ENCODE data around the gene HOXA9. TPM values are rescaled to one million over a fixed set of nuclear protein-coding genes. Genes with fewer than 3 reads are reported as not detected.

HOXA9 gene
- total RNA-seq, 2 donors from 2014 or later = 2.4 TPM; not detected in 1

DNA sequence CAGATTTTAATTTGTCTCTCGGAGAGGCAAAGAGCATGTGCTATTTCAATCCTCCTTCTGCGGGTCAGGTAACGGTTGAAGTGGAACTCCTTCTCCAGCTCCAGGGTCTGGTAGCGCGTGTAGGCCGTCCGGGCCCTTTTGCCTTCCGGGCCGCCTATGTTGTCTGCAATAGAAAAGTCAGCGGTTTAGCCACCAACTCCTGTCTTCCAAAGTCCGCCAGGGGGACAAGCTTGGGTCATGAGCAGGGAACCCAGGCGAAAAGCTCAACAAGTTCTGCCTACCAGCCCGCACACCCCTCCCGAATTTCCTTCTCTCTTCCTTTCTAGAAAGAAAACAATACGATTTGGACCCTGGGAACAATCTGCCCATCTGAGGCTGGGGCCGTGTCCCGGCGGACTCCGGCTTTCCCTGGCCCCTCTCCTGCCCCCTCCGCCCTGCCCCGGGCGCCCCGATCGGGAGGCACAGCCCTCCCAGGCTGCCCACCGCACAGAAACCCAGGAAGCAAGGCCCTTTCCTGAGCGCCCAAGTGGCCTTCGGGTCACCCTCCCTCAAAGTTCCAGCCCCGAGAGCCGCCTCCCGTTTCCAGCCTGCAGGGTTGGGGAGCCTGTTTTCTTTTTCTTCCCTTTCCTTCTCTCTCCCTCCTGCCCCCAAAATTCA lies 23.3 kb downstream of the HOXA9 start:
- Mint-ChIP-seq H3K4me3 (peak overlapping the region; percentile 82), H3K4me1 (ENCODE audit: low read depth in 2 of 2) (peaks cover 7% of the 10 kb centered on the region in 2 donors), H3K27ac (no peak overlapping the region), H3K36me3 (no peaks in the 10 kb centered on the region), H3K9me3 (no peaks in the 10 kb centered on the region), H3K27me3 (peaks cover 32 to 41% of the 10 kb centered on the region in 2 donors)
- no peak for DNase-seq (ENCODE audit: low spot score)
- ATAC-seq = no peak

DNA sequence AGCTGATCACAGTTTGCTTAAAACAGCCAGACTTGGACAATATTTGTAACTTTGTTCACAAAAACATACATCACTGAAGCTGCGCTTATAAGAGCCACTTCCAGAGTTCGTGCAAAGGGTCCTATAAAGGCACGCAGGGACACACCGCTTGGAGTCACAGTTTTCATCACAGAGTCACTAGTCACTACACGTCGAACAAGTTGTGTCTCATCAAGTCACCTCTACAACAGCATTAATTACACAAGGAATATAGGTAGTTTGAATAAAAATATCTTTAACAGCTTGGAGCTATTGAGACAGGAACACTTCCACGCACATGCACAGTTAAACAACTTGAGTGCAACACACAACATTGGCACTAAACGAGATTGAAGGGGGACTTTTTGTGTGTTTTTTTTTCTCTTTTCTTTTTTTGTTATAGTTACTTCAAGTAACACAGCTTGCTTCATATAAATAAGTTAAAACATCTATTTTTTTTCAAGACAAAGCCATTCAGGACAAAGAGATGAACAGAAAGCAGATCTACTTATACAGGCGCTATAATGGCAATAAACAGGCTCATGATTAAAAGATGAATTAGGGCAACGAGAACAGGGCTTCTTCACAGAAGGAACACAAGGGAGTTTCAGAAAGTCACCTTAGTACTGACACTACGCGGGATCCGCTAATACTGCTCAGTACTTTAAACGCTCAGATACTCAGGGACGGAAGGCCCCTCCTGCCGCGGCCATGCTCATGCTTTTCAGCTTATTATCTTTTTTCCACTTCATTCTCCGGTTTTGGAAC lies 24.0 kb downstream of the HOXA9 start:
- DNase-seq (ENCODE audit: low spot score) (no peak), ATAC-seq (no peak)
- H3K27ac Mint-ChIP-seq = no peak overlapping the region
- no peaks in the 10 kb centered on the region for H3K9me3 Mint-ChIP-seq
- H3K36me3 Mint-ChIP-seq = no peaks in the 10 kb centered on the region
- H3K4me1 Mint-ChIP-seq (ENCODE audit: low read depth in 2 of 2) = peaks cover 6 to 8% of the 10 kb centered on the region in 2 donors
- no peak overlapping the region for H3K4me3 Mint-ChIP-seq
- H3K27me3 Mint-ChIP-seq = peaks cover 27 to 36% of the 10 kb centered on the region in 2 donors

DNA sequence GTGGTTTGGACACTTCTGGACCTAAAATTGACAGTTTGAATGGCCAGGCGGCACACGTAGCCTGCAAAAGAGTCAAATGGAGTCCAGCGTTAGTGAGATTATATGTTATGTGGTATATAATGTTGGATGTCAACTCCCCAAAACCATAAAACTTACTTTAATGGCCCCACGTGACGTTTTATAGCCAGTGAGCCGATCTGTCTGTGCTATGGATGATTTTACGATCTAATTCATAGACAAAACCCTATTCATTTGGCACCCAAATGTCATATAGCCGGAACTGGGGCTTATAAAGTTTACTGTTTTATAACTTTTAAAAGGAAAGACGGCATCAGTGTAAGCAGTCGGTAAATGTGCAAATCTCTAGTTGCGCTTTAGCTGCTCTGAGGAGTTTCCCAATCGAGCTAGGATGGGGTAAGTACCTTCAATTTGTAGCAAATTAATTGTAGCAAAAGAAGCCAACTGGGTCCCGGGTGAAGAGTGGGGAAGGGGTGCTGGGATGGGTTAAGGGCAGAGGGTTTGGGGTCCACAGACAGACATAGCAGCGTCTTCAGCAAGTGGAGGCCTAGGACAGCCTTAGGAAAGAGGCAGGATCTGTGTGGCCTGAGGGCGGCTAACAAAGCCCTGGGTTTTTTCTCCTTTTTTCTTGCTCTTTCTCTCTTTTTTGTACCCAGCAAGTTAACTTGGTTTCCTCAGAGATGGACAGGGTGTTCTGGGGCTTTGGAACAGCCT lies 25.0 kb downstream of the HOXA9 start:
- Mint-ChIP-seq H3K27me3 (peaks cover 27 to 40% of the 10 kb centered on the region in 2 donors), H3K9me3 (no peaks in the 10 kb centered on the region), H3K4me1 (ENCODE audit: low read depth in 2 of 2) (peaks cover 14% of the 10 kb centered on the region in 2 donors), H3K27ac (no peak overlapping the region), H3K4me3 (no peak overlapping the region), H3K36me3 (no peaks in the 10 kb centered on the region)
- DNase-seq (ENCODE audit: low spot score) (no peak), ATAC-seq (no peak)

DNA sequence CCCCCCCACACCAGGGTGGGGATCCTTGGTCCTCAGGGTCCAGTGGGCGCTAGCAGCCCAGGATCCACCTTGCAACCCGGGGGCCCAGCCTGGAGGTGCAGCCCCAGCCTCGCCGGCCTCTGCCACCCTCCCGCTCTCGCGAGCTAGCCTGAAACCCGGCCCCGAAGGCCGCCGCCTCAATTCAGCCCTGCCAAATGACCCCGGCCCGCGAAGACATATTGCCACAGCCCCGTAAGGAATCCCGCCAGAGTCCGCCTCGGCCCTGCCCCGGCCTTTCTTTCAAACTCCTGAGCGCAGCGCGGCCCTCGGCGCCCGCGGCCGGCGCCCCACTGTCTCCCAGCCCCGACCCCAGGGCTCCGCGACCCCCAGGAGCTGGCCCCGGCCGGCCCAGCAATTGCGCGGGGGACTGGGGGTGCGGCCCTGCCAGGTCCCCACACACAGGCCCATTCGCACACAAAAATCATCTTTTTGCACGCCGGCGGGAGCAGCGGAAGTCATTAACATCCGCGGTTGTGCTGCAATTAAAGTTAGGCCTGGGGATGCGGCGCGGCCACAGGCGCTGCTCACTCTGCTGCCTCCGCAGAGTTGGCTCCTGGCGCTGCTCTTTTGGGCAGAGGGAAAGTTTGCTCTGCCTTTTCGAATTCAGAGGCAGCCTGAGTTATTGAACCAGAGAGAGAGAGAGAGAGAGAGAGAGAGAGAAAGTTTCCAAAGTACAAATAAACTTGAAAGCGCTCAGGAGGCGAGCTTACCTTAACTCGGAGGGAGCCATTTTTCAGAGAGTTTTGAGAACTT lies 25.8 kb downstream of the HOXA9 start:
- Mint-ChIP-seq H3K9me3 (no peaks in the 10 kb centered on the region), H3K27ac (no peak overlapping the region), H3K4me3 (no peak overlapping the region), H3K4me1 (ENCODE audit: low read depth in 2 of 2) (peaks cover 21% of the 10 kb centered on the region in 2 donors), H3K36me3 (no peaks in the 10 kb centered on the region), H3K27me3 (peaks cover 27 to 48% of the 10 kb centered on the region in 2 donors)
- no peak for ATAC-seq
- no peak for DNase-seq (ENCODE audit: low spot score)

DNA sequence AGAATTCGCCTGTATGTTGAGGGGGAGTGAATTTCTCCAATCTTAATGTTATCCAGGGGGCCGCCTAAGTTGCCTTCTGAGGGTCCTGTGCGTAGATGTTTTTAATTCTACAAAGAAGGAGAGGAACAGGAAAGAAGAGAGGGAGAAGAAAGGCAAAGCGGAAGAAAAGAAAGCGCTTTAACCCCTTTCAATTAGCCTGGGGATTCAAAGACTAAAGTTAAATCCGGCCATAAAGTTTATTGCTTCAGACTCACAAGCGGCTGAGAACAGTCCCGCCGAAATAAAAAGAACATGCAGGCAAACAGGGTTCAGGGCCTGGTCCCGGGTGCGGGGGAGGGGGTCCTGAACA lies 26.4 kb downstream of the HOXA9 start:
- Mint-ChIP-seq H3K36me3 (no peaks in the 10 kb centered on the region), H3K27ac (no peak overlapping the region), H3K27me3 (peaks cover 31 to 54% of the 10 kb centered on the region in 2 donors), H3K9me3 (no peaks in the 10 kb centered on the region), H3K4me3 (no peak overlapping the region), H3K4me1 (ENCODE audit: low read depth in 2 of 2) (peaks cover 26 to 27% of the 10 kb centered on the region in 2 donors)
- ATAC-seq = no peak
- DNase-seq (ENCODE audit: low spot score) = no peak

DNA sequence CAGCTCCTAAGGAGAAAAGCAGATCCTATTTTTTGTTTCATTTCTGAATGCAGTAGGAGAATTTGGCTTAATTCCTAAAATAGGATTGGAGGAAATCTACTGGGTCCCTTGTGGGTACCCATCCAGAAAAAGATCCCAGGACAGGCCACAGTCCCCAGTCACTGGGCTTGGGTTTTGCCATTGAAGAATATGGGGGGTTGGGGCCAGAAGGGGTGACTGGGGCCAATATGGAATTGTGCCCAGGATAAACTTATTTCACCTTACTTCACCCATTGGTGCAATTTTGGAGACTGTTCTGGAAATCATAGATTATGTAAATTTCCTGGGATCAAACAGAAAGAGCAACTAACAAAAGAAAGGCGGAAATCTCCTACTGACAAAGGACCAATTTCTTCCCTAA lies 26.9 kb downstream of the HOXA9 start:
- ATAC-seq = no peak
- no peak for DNase-seq (ENCODE audit: low spot score)
- H3K27me3 Mint-ChIP-seq = peaks cover 35 to 59% of the 10 kb centered on the region in 2 donors

DNA sequence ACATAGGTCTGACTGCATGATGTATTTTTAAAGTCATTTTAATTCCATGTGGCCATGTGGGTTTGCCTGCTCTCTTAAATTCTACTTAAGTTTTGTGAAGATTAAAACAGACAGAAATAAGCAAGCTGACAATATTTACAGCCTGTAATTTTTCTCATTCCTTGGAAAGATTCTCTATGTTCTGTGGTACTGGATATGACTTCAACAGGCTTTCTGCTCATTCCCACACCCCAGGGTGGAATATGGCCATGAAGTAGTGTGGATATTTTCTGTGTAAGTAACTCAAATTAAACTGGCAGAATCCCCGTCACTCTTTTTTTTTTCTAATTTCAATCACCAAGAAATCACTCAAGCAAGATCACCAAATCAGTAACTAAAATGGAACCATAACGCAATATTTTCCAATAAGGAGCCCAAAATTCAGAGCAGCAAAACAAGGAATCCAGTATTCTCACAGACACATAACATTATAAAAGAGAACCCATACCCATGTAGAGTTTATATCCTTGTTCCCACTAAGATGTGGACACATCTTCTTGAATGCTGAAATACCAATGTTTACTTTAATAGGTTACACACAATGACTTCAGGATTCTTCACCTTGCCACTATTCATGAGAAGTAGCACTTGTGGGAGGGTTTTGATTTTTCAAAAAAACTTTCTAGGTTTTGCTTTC lies 27.6 kb downstream of the HOXA9 start:
- Mint-ChIP-seq H3K27ac (peak overlapping the region in 1 of 2 donors; percentile 2), H3K9me3 (no peaks in the 10 kb centered on the region), H3K36me3 (no peaks in the 10 kb centered on the region), H3K27me3 (peaks cover 34 to 63% of the 10 kb centered on the region in 2 donors), H3K4me3 (no peak overlapping the region), H3K4me1 (ENCODE audit: low read depth in 2 of 2) (peaks cover 29 to 30% of the 10 kb centered on the region in 2 donors)
- no peak for DNase-seq (ENCODE audit: low spot score)
- no peak for ATAC-seq

More for the DNA sequence above, 26.9 kb downstream of the HOXA9 start:
- Mint-ChIP-seq H3K4me1 (ENCODE audit: low read depth in 2 of 2) (peaks cover 30% of the 10 kb centered on the region in 2 donors), H3K36me3 (no peaks in the 10 kb centered on the region), H3K27ac (no peak overlapping the region), H3K4me3 (no peak overlapping the region), H3K9me3 (no peaks in the 10 kb centered on the region)

DNA sequence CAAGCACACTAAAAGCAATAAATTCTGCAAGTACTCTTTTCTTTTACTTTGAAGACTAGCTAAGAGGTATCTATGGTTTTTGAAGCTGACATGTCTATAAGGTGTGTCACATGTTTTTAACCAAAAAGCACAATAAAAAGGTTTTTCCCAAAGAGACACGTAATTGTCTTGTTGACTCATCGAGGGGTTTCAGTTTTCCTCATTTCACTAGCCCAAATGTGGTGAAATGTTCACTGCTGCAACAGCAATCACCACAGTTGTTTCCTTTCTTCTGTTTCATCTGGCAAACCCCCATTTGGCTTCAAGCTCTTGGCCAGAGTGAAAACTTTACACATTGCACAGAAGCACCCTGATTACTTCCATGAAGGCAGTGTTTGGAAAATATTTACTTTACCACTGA lies 30.9 kb downstream of the HOXA9 start:
- Mint-ChIP-seq H3K27ac (peak overlapping the region in 1 of 2 donors; percentile 57), H3K36me3 (no peaks in the 10 kb centered on the region), H3K27me3 (peaks cover 23 to 56% of the 10 kb centered on the region in 2 donors), H3K4me1 (ENCODE audit: low read depth in 2 of 2) (peaks cover 24 to 26% of the 10 kb centered on the region in 2 donors), H3K9me3 (no peaks in the 10 kb centered on the region), H3K4me3 (peak overlapping the region; percentile 52)
- DNase-seq (ENCODE audit: low spot score) (no peak), ATAC-seq (peak; percentile 66 to 67)

DNA sequence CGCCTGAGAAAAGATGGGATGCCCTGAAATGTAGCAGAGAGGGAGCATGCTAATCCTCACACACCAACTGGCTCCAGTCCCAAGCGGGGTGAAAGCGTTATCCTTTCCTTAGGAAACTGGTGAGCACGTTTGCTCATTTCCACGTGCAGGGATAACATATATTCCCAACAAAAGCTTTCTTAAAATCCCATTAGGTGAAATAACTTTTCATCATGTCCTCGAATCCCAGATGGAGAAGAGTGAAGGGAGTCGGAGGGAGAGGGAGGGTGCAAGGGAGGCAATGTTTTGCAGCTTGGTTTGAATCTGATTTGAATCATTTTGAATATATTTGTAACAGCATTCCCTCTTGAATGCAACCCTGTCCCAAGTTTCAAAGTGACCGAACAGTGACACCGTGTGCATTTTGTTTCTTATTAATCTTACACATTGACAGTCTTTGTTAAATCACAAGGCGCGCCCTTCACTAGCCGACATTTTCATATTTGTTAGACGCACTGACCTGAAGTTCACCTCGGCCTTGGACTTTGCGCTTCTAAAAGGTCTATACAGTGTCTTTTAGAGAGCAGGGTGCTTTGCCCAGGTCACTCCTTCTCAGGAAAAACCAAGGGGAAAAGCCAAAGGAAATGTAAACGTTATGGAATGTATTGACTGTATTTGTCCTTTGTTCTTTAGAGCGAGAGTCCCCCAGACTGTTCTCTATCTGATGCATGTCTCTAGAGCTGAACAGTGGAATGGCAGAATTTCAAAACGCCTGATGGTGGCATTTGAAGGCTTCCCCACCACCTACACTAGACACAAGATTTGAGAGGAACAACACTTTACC lies 31.7 kb downstream of the HOXA9 start:
- Mint-ChIP-seq H3K36me3 (no peaks in the 10 kb centered on the region), H3K4me1 (ENCODE audit: low read depth in 2 of 2) (peaks cover 24 to 29% of the 10 kb centered on the region in 2 donors), H3K27me3 (peaks cover 28 to 64% of the 10 kb centered on the region in 2 donors), H3K9me3 (no peaks in the 10 kb centered on the region), H3K4me3 (peak overlapping the region; percentile 52), H3K27ac (peak overlapping the region in 1 of 2 donors; percentile 57)
- DNase-seq (ENCODE audit: low spot score) = no peak
- ATAC-seq = no peak

DNA sequence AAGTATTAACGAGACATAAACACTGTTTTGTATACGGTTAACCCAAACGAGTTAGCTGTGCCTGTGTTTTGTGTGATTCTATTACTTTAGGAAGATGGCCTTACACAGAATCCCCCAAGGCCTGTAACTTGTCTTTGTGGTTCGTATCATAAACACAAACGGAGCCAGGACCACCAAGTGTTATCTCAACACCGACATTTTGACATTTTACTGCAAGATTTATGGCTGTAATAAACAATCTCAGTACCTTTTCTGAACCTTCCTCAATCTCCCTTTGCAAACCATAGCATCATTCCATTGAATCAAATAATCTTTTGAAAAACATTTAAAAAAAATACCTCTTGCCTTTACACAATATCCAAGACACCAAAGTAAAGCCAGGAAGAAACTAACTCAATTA lies 32.4 kb downstream of the HOXA9 start:
- Mint-ChIP-seq H3K27me3 (peaks cover 30 to 63% of the 10 kb centered on the region in 2 donors), H3K27ac (no peak overlapping the region), H3K4me1 (ENCODE audit: low read depth in 2 of 2) (peaks cover 24 to 29% of the 10 kb centered on the region in 2 donors), H3K9me3 (no peaks in the 10 kb centered on the region), H3K4me3 (no peak overlapping the region), H3K36me3 (no peaks in the 10 kb centered on the region)
- no peak for DNase-seq (ENCODE audit: low spot score)
- ATAC-seq = no peak

DNA sequence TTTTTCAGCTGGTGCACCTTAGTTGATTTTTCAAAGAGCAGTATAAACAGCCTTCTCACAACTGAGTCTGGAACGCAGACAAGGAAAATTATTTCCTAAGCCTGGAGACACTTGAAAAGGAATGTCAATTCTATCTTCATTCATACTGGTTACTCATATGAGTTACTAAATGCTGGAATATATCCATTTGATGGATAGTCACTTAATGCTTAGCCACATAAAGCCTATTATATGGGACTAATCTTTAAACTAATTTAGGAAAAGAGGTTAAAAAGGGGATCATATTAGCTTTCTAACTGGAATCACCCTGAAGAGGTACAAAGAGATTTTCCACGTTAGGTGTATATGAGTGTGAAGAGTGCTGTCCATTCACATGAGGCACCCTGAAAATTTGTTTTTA lies 33.1 kb downstream of the HOXA9 start:
- Mint-ChIP-seq H3K4me1 (ENCODE audit: low read depth in 2 of 2) (peaks cover 24 to 28% of the 10 kb centered on the region in 2 donors), H3K36me3 (no peaks in the 10 kb centered on the region), H3K4me3 (no peak overlapping the region), H3K27me3 (peaks cover 29 to 64% of the 10 kb centered on the region in 2 donors), H3K27ac (no peak overlapping the region), H3K9me3 (no peaks in the 10 kb centered on the region)
- DNase-seq (ENCODE audit: low spot score) (no peak), ATAC-seq (no peak)

DNA sequence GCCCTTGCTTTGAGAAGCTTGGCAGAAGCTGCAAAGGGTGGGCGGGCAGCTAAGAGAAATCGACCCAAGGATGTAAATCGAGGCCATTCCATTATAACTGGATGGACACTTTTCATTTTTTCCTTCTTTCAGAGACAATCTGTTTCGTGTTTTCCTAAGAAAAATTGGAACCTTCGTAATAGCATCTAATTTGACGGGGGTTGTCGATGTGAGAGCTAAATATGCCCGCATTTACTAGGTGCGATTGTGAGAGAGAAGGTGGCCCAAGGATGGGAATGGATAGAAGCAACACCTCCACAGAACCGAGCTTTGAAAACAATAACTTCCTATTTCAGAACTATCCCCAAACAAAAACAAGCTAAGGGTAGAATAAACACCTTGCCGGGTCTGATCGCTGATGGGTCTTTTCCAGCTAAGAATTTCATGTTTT lies 33.9 kb downstream of the HOXA9 start:
- DNase-seq (ENCODE audit: low spot score) (no peak), ATAC-seq (no peak)
- Mint-ChIP-seq H3K27ac (no peak overlapping the region), H3K27me3 (peaks cover 31 to 71% of the 10 kb centered on the region in 2 donors), H3K4me3 (no peak overlapping the region), H3K9me3 (no peaks in the 10 kb centered on the region), H3K36me3 (no peaks in the 10 kb centered on the region), H3K4me1 (ENCODE audit: low read depth in 2 of 2) (peaks cover 24 to 25% of the 10 kb centered on the region in 2 donors)

Data from natural killer cell treated with Interleukin-12 subunit alpha and Interleukin-12 subunit beta and Interleukin-15 and Interleukin-18, amount 100 ng/mL, for 72 hours (primary cell).